Naive B cell (primary cell): ENCODE measurements around the gene GABARAPL2. TPM values are rescaled to one million over a fixed set of nuclear protein-coding genes. Genes with fewer than 3 reads are reported as not detected.
A peak's percentile ranks its signal among the peaks of the same experiment; 100 is the strongest.
"Not testable (repeated sequence)": the region's sequence is repeated elsewhere in the genome, so short reads cannot be mapped to it uniquely, and the experiment has no call there.

ENCODE experiments used
- ATAC-seq, 2 donors: fragments of 150-1000 bp; cut with Tn5 transposase; 2 replicates each; pipeline ENCODE4 v1.10.0; 2021; ENCODE audit warnings: low read depth in 2 of 2, mild to moderate bottlenecking in 2 of 2, moderate library complexity in 2 of 2
- DNase-seq: peaks from one replicate; pipeline ENCODE4 v3.0.0; 2022
- H3K27ac Mint-ChIP-seq, 6 donors: one replicate each; pipeline ENCODE4 v1.8.0; 2020 to 2022; ENCODE audit warnings: mild to moderate bottlenecking in 6 of 6, mixed read lengths in 6 of 6, moderate library complexity in 5 of 6, inconsistent platforms in 2 of 6
- H3K27me3 Mint-ChIP-seq, 3 donors: one replicate each; pipeline ENCODE4 v1.8.0; 2021 to 2022; ENCODE audit warnings: mixed read lengths in 3 of 3, mild to moderate bottlenecking in 1 of 3
- H3K36me3 Mint-ChIP-seq, 2 donors: one replicate each; pipeline ENCODE4 v1.8.0; 2020 to 2022; ENCODE audit warnings: mixed read lengths in 2 of 2, inconsistent platforms in 1 of 2, mild to moderate bottlenecking in 1 of 2
- H3K4me1 Mint-ChIP-seq, 3 donors: one replicate each; pipeline ENCODE4 v1.8.0; 2020 to 2022; ENCODE audit warnings: mixed read lengths in 3 of 3, inconsistent platforms in 1 of 3, mild to moderate bottlenecking in 1 of 3, moderate library complexity in 1 of 3
- H3K4me3 Mint-ChIP-seq, 8 donors: one replicate each; pipeline ENCODE4 v1.8.0; 2020 to 2022; ENCODE audit warnings: mild to moderate bottlenecking in 8 of 8, mixed read lengths in 8 of 8, moderate library complexity in 8 of 8, inconsistent platforms in 2 of 8
- H3K9me3 Mint-ChIP-seq, 7 donors: one replicate each; pipeline ENCODE4 v1.8.0; 2020 to 2022; ENCODE audit warnings: mixed read lengths in 7 of 7, mild to moderate bottlenecking in 5 of 7, inconsistent platforms in 2 of 7, moderate library complexity in 1 of 7
- polyA plus RNA-seq, 6 donors: library from polyadenylated mRNA; unstranded; fragments of 300-500 nt; fragmentation: Illumina TruSeq; gene quantifications; one replicate each; pipeline ENCODE4 v1.2.3, GENCODE V29; 2021; ENCODE audit warnings: low read depth in 6 of 6

The GABARAPL2 gene
- polyA plus RNA-seq, 6 donors from 2014 or later = 251 to 332 (median 315) TPM

- H3K4me3 Mint-ChIP-seq = peak overlapping the region in 1 of 8 donors; percentile 2
- H3K27me3 Mint-ChIP-seq, DNase-seq, H3K36me3 Mint-ChIP-seq, ATAC-seq, H3K27ac Mint-ChIP-seq, H3K9me3 Mint-ChIP-seq, H3K4me1 Mint-ChIP-seq: not testable (repeated sequence)
These were observed 27.2 kb upstream of the GABARAPL2 start for GRCh38 chr16:75538882-75539565.

DNA sequence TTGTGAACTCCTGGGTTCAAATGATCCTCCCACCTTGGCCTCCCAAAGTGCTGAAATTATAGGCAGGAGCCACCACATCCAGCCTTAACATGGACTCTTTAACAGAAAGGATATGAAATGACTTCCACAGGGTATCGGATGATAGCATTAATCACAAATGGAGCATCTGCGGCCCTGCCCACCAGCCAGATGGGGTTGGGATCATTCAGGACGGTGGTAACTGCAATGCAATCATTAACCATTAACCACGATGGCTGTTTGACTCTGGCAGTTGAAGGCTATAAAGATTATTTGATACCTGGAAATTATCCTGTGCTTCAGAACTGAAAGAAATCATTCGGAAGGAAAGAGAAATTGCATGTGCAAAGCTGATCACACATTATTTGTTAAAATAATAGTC is 24.9 kb upstream of the GABARAPL2 start:
- Mint-ChIP-seq H3K4me1 (no peaks in the 10 kb centered on the region), H3K27ac (no peak overlapping the region), H3K4me3 (no peak overlapping the region), H3K9me3 (no peaks in the 10 kb centered on the region), H3K36me3 (no peaks in the 10 kb centered on the region), H3K27me3 (no peaks in the 10 kb centered on the region)
- DNase-seq = no peak
- no peak for ATAC-seq

- H3K27ac Mint-ChIP-seq, ATAC-seq, H3K4me1 Mint-ChIP-seq, H3K36me3 Mint-ChIP-seq, DNase-seq, H3K4me3 Mint-ChIP-seq, H3K27me3 Mint-ChIP-seq, H3K9me3 Mint-ChIP-seq: not testable (repeated sequence)
These were observed 23.7 kb upstream of the GABARAPL2 start for GRCh38 chr16:75542462-75542861.

GRCh38 chr16:75545879-75546278 is 20.3 kb upstream of the GABARAPL2 start:
- H3K36me3 Mint-ChIP-seq, H3K27me3 Mint-ChIP-seq, H3K27ac Mint-ChIP-seq, ATAC-seq, H3K4me3 Mint-ChIP-seq, DNase-seq, H3K9me3 Mint-ChIP-seq: not testable (repeated sequence)
- H3K4me1 Mint-ChIP-seq = peaks cover 0 to 14% (median 10%) of the 10 kb centered on the region in 3 donors

- H3K4me3 Mint-ChIP-seq = no peak overlapping the region
- H3K36me3 Mint-ChIP-seq = no peaks in the 10 kb centered on the region
- no peak overlapping the region for H3K27ac Mint-ChIP-seq
- ATAC-seq = no peak
- H3K4me1 Mint-ChIP-seq = peaks cover 0 to 14% (median 10%) of the 10 kb centered on the region in 3 donors
- DNase-seq = no peak
- H3K9me3 Mint-ChIP-seq = no peaks in the 10 kb centered on the region
- H3K27me3 Mint-ChIP-seq = no peaks in the 10 kb centered on the region
These were observed 19.9 kb upstream of the GABARAPL2 start for GRCh38 chr16:75546293-75546692.

DNA sequence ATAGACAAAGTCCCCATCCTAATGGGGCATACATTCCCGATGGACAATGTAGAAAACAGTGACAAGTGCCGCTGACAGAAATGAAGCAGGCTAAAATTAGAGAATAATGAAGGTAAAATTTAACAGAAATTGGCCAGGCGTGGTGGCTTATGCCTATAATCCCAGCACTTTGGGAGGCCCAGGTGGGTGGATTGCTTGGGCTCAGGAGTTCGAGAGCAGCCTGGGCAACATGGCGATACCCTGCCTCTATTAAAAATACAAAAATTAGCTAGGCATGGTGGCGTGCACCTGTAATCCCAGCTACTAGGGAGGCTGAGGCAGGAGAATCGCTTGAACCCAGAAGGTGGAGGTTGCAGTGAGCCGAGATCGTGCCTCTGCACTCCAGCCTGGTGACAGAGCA is 17.7 kb upstream of the GABARAPL2 start:
- peaks cover 0 to 14% (median 10%) of the 10 kb centered on the region in 3 donors for H3K4me1 Mint-ChIP-seq
- ATAC-seq = not testable (repeated sequence)

GRCh38 chr16:75550211-75550662 is 15.9 kb upstream of the GABARAPL2 start:
- DNase-seq (peak; percentile 47), ATAC-seq (peak; percentile 88 to 91)
- Mint-ChIP-seq H3K27ac (no peak overlapping the region), H3K36me3 (no peaks in the 10 kb centered on the region), H3K9me3 (no peaks in the 10 kb centered on the region), H3K4me1 (peaks cover under 1 to 17% (median 12%) of the 10 kb centered on the region in 3 donors), H3K4me3 (no peak overlapping the region), H3K27me3 (peaks cover 0 to 15% (median 8%) of the 10 kb centered on the region in 3 donors)

More for the DNA sequence above, 17.7 kb upstream of the GABARAPL2 start:
- H3K4me3 Mint-ChIP-seq, H3K9me3 Mint-ChIP-seq, H3K27ac Mint-ChIP-seq, H3K27me3 Mint-ChIP-seq, DNase-seq, H3K36me3 Mint-ChIP-seq: not testable (repeated sequence)

DNA sequence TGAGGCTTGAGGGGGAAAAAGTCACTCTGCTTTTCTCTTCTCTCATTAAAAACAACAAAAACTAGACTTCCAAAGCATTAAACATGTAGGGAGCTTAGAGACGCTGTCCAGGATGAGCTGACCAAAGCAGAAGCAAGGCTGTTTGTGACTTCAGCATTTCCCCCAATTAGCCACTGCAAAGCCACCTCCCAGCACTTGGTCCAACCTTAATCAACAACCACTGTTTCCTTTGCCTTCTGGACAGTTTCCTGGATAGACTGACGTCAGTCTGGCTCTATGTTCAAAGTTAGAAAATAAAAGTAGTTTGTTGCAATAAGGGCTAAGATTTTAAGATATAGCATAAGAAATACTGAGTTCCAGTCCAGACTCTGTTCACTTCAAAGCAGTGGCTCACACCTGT is 13.2 kb upstream of the GABARAPL2 start:
- H3K4me1 Mint-ChIP-seq = peaks cover 8 to 30% (median 21%) of the 10 kb centered on the region in 3 donors
- DNase-seq = no peak
- H3K27ac Mint-ChIP-seq = no peak overlapping the region

DNA sequence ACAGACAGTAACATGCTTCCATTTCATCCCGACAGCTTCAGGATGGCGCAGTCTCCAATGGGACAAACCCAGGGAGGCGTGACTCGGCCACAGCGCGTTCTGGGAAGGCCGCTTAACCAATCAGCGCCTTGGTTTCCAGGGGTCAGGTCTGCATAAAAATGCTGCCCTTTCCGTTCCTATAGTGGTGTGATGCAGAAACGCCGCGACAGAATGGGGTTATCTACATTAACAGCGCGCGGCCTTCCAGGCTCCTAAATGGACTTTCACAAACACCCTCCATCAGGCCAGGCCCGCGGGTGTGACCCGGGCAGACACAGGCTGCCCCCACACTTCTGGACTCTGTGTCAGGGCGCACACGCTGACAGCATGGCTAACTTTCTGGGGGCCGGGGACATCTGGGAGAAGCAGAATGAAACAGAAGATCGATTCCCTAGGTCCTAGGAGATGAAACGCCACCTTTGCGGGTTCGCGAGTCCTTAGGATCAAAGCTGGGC is 10.9 kb upstream of the GABARAPL2 start:
- H3K27ac Mint-ChIP-seq = peak overlapping the region; percentile 38 to 93 (median 90)
- H3K36me3 Mint-ChIP-seq = no peaks in the 10 kb centered on the region
- no peaks in the 10 kb centered on the region for H3K9me3 Mint-ChIP-seq
- peaks cover 8 to 19% (median 13%) of the 10 kb centered on the region in 3 donors for H3K4me1 Mint-ChIP-seq
- no peak for DNase-seq
- peak overlapping the region; percentile 88 to 96 (median 92) for H3K4me3 Mint-ChIP-seq
- no peak for ATAC-seq
- H3K27me3 Mint-ChIP-seq = peaks cover 0 to 16% (median 15%) of the 10 kb centered on the region in 3 donors

More for the DNA sequence above, 13.2 kb upstream of the GABARAPL2 start:
- H3K27me3 Mint-ChIP-seq = peaks cover 0 to 15% (median 8%) of the 10 kb centered on the region in 3 donors
- H3K9me3 Mint-ChIP-seq = no peaks in the 10 kb centered on the region
- no peaks in the 10 kb centered on the region for H3K36me3 Mint-ChIP-seq
- no peak for ATAC-seq
- no peak overlapping the region for H3K4me3 Mint-ChIP-seq

GRCh38 chr16:75555707-75556430 is 10.3 kb upstream of the GABARAPL2 start, which contains the start of gene TMEM231:
TSS of gene TMEM231 (minus strand) at chr16:75556252. CDS start at chr16:75556209, 43 bp downstream.
- peak; percentile 91 to 94 for ATAC-seq
- peaks cover 0 to 16% (median 15%) of the 10 kb centered on the region in 3 donors for H3K27me3 Mint-ChIP-seq
- no peaks in the 10 kb centered on the region for H3K9me3 Mint-ChIP-seq
- H3K36me3 Mint-ChIP-seq = no peaks in the 10 kb centered on the region
- DNase-seq = peak; percentile 95
- peak within 1 kb of the TSS; percentile 91 to 98 (median 94) for H3K27ac Mint-ChIP-seq
- H3K4me1 Mint-ChIP-seq = peaks cover 8 to 15% (median 11%) of the 10 kb centered on the region in 3 donors
- peak within 1 kb of the TSS; percentile 88 to 96 (median 92) for H3K4me3 Mint-ChIP-seq

DNA sequence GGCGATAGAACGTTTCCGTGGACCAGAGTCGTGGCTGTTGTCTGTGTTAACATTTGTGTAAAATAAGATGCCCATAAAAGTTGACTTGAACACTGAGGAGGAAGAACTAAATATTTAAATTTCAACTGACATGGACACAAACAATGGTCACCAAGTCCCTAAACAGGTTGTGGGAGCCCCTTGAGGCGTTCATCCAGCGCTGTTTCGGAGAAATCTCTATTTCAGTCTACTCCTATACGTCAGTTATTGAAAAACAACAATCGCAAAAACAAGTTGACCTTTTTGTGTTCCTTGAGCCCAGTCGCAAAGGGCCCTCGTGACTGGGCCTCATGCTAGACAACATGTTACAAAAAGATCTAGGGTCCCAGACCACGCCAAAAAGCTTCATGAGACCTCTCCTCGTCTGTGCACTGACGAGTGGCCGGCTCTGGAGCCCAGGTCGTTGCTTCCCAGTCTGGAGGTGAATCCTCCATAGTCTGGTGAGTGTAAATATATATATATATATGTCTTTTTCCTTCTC is 9.7 kb upstream of the GABARAPL2 start:
- Mint-ChIP-seq H3K27ac (peak overlapping the region; percentile 91 to 98 (median 94)), H3K9me3 (no peaks in the 10 kb centered on the region), H3K27me3 (peaks cover 0 to 16% (median 15%) of the 10 kb centered on the region in 3 donors), H3K4me3 (peak overlapping the region; percentile 88 to 96 (median 92)), H3K4me1 (peaks cover 8 to 15% (median 11%) of the 10 kb centered on the region in 3 donors), H3K36me3 (no peaks in the 10 kb centered on the region)
- no peak for ATAC-seq
- DNase-seq = no peak

DNA sequence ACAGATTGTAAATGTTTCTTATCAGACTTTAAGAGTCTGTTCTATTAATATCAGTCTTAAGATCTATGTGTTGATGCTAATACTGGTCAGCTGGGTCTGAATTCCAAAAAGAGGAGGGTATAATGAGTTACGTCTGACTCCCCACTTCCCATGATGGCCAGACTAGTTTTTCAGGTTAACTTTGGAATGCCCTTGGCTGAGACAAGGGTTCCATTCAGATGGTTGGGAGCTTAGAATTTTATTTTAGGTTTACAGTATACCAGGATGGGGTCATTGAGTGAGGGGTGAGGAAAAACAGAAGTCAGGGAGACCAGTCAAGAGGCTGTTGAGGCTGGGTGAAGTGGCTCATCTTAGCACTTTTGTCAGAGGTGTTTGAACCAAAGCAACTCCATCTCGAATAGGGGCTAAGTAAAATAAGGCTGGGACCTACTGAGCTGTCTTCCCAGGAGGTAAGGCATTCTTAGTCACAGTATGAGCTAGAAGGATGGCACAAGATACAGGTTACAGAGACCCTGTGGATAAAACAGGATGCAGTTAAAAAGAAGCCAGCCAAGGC is 7.3 kb upstream of the GABARAPL2 start:
- ATAC-seq = no peak
- no peak overlapping the region for H3K27ac Mint-ChIP-seq
- H3K36me3 Mint-ChIP-seq = no peaks in the 10 kb centered on the region
- no peaks in the 10 kb centered on the region for H3K9me3 Mint-ChIP-seq
- peaks cover 8 to 15% (median 11%) of the 10 kb centered on the region in 3 donors for H3K4me1 Mint-ChIP-seq
- H3K27me3 Mint-ChIP-seq = peaks cover 0 to 18% (median 17%) of the 10 kb centered on the region in 3 donors
- no peak overlapping the region for H3K4me3 Mint-ChIP-seq
- no peak for DNase-seq
